Muscle of leg (tissue), 11 donors: ENCODE results near the gene SMG7. TPM values are rescaled to one million over a fixed set of nuclear protein-coding genes. Genes with fewer than 3 reads are reported as not detected.

ENCODE experiments used
- DNase-seq: peaks from one replicate; pipeline ENCODE4 v3.0.0; 2013
- H3K27ac ChIP-seq: one replicate; pipeline ENCODE4 v1.5.1; 2013; ENCODE audit warnings: mild to moderate bottlenecking, low read length, control low read depth
- H3K27me3 ChIP-seq: one replicate; pipeline ENCODE4 v1.6.1; 2013; ENCODE audit warnings: low read length; ENCODE audit not compliant: control insufficient read depth, insufficient read depth
- H3K36me3 ChIP-seq: one replicate; pipeline ENCODE4 v1.6.1; 2013; ENCODE audit warnings: low read length; ENCODE audit not compliant: control insufficient read depth, insufficient read depth
- H3K4me1 ChIP-seq: one replicate; pipeline ENCODE4 v1.6.1; 2013; ENCODE audit warnings: low read length; ENCODE audit not compliant: control insufficient read depth, insufficient read depth
- H3K4me3 ChIP-seq: one replicate; pipeline ENCODE4 v1.5.1; 2013; ENCODE audit warnings: low read length, control low read depth
- H3K9me3 ChIP-seq: replicated peaks from 2 replicates; pipeline ENCODE4 v1.6.1; 2013; ENCODE audit warnings: low read depth, low read length; ENCODE audit not compliant: control insufficient read depth
- WGBS: methylation state at CpG from one replicate; pipeline ENCODE4 v1.1.5; 2013; ENCODE audit warnings: missing lambda C conversion rate; ENCODE audit not compliant: insufficient coverage; 5-methylcytosine and 5-hydroxymethylcytosine counted together
- polyA plus RNA-seq, 8 donors: library from polyadenylated mRNA; unstranded; fragments of 120-200 nt; gene quantifications; one replicate each; pipeline versions ENCODE4 v1.2.1 to v1.2.3, GENCODE V29; 2013; ENCODE audit warnings: inconsistent platforms in 1 of 8, low replicate concordance in 1 of 8; ENCODE audit not compliant: insufficient read length in 8 of 8, insufficient read depth in 1 of 8
- total RNA-seq: library from RNA; stranded (reverse); fragments of 120-200 nt; gene quantifications from one replicate; pipeline ENCODE4 v1.2.4, GENCODE V29; 2013

SMG7 gene
- total and polyA plus RNA-seq, 9 donors: 14.7 to 37.6 (median 31.3) TPM

DNA sequence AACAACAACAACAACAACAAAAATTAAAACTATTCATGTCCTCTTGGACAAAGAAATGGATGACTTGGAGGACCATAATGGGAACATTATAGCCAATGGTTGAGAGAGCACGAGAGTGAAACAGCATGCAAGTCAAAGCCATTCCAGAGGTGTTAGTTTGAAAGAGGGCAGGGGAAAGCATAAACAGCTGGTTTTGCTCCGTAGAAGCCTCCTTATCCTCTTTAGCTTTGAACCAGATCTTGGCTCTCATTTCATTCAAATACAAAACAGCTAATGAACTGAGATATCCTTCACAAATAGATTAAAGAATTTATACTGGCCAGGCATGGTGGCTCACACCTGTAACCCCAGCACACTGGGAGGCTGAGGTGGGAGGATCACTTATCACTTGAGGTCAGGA lies 8.7 kb upstream of the SMG7 start:
- H3K27me3 ChIP-seq: peaks cover 4% of the 10 kb centered on the region
- no peaks in the 10 kb centered on the region for H3K9me3 ChIP-seq
- no peaks in the 10 kb centered on the region for H3K36me3 ChIP-seq
- DNase-seq: no peak
- no peak overlapping the region for H3K27ac ChIP-seq
- H3K4me1 ChIP-seq: no peaks in the 10 kb centered on the region
- WGBS: 14% methylated on average over 1 of the region's 2 CpGs
- H3K4me3 ChIP-seq: no peak overlapping the region

- Histone ChIP-seq H3K4me1 (no peaks in the 10 kb centered on the region), H3K4me3 (no peak overlapping the region), H3K27me3 (peaks cover 4% of the 10 kb centered on the region), H3K9me3 (no peaks in the 10 kb centered on the region), H3K27ac (no peak overlapping the region), H3K36me3 (no peaks in the 10 kb centered on the region)
- no CpG with 5 or more reads among the region's 2 CpGs for WGBS
- DNase-seq: no peak
Measured at GRCh38 chr1:183466781-183467180, 5.5 kb upstream of the SMG7 start.

DNA sequence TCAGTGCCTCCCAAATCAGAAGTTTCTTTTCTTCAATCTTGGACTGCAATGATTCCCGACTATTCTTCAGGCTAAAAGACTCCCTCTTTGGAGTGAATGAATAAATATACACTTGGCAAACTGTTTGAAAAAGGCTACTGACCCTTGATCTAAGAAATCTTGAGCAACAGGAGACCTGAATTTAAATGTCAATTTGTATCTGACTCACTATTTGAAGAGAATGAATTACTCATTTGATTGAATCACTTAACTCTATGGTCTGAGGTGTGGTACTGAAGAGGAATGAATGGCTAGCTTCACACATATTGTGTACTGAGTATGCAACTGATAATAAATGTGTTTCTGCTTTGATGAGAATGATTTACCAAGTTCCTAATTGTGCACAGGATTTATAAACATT lies 4.6 kb upstream of the SMG7 start:
- DNase-seq: no peak
- Histone ChIP-seq H3K36me3 (no peaks in the 10 kb centered on the region), H3K27me3 (peaks cover 4% of the 10 kb centered on the region), H3K4me1 (no peaks in the 10 kb centered on the region), H3K4me3 (no peak overlapping the region), H3K9me3 (no peaks in the 10 kb centered on the region), H3K27ac (no peak overlapping the region)
- WGBS: no CpG with 5 or more reads among the region's 1 CpG

GRCh38 chr1:183470147-183470960 lies 1.9 kb upstream of the SMG7 start:
- DNase-seq: peak; percentile 87
- Histone ChIP-seq H3K4me3 (peak overlapping the region; percentile 93), H3K4me1 (peaks cover 5% of the 10 kb centered on the region), H3K9me3 (no peaks in the 10 kb centered on the region), H3K27me3 (peaks cover 2% of the 10 kb centered on the region), H3K27ac (peak overlapping the region; percentile 100), H3K36me3 (no peaks in the 10 kb centered on the region)
- 0% methylated on average over 15 of the region's 26 CpGs for WGBS

- Histone ChIP-seq H3K9me3 (no peaks in the 10 kb centered on the region), H3K4me1 (peaks cover 5% of the 10 kb centered on the region), H3K36me3 (no peaks in the 10 kb centered on the region), H3K27me3 (no peaks in the 10 kb centered on the region), H3K27ac (peak overlapping the region; percentile 100), H3K4me3 (peak overlapping the region; percentile 93)
- peak; percentile 90 for DNase-seq
- 0% methylated on average over 30 of the region's 47 CpGs for WGBS
Measured at GRCh38 chr1:183470961-183471742, 1.1 kb upstream of the SMG7 start.

- DNase-seq: peak; percentile 100
- peak overlapping the region; percentile 93 for H3K4me3 ChIP-seq
- no peaks in the 10 kb centered on the region for H3K27me3 ChIP-seq
- under 1% methylated on average over 24 of the region's 42 CpGs for WGBS
- H3K27ac ChIP-seq: peak overlapping the region; percentile 100
- peaks cover 5% of the 10 kb centered on the region for H3K4me1 ChIP-seq
- H3K9me3 ChIP-seq: no peaks in the 10 kb centered on the region
- no peaks in the 10 kb centered on the region for H3K36me3 ChIP-seq
Measured at GRCh38 chr1:183471743-183472487, 384 bp upstream of the SMG7 start.

GRCh38 chr1:183473217-183473536 lies 878 bp downstream of the SMG7 start:
- Histone ChIP-seq H3K4me1 (peaks cover 5% of the 10 kb centered on the region), H3K36me3 (no peaks in the 10 kb centered on the region), H3K9me3 (no peaks in the 10 kb centered on the region), H3K27me3 (no peaks in the 10 kb centered on the region), H3K27ac (peak overlapping the region; percentile 91), H3K4me3 (peak overlapping the region; percentile 93)
- WGBS: 22% methylated on average over 9 of the region's 9 CpGs
- DNase-seq: no peak

- Histone ChIP-seq H3K4me1 (peaks cover 5% of the 10 kb centered on the region), H3K4me3 (no peak overlapping the region), H3K27ac (no peak overlapping the region), H3K36me3 (no peaks in the 10 kb centered on the region), H3K27me3 (no peaks in the 10 kb centered on the region), H3K9me3 (no peaks in the 10 kb centered on the region)
- DNase-seq: no peak
- 68% methylated on average over 3 of the region's 3 CpGs for WGBS
Measured at GRCh38 chr1:183476081-183476480, 3.8 kb downstream of the SMG7 start.

DNA sequence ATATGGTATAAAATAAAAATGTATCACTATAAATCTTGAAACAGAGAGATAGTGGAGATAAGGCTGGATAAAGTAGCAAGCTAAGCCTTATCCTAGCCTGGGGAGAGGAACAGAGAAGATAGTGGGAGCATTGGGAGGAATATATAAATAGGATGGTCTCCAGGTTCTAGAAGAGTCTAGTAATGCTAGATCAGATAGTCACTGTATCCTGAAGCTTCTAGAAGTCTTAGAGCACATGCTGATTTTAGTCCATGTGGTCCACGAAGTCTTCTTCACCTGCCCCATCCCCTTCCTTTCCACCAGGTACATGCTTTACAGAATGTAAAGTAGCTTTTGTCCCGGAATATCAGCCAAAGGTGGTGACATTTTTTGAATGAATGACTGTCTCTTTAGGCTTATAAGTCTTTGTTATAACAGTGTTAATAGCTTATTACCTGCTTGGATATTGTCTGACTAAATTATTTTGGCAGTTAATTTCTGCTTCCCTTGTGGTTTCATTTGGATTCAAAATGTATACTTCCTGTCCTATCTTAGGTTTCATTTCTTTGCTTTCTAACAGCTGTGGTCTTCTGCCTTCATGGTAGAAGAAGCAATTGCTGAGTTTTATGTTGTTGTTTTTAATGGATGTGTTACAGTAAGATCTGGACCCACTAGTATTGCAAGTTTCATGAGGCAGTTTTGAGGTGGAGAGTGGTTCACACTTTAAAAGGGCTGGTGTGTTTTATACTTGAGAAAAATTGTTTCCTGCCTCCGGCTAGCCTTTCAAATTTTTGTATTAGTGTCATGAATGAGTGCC lies 5.9 kb downstream of the SMG7 start:
- WGBS: 100% methylated on average over 1 of the region's 3 CpGs

More for the DNA sequence above, 5.9 kb downstream of the SMG7 start:
- Histone ChIP-seq H3K4me3 (no peak overlapping the region), H3K4me1 (peaks cover 3% of the 10 kb centered on the region), H3K9me3 (no peaks in the 10 kb centered on the region), H3K27me3 (no peaks in the 10 kb centered on the region), H3K36me3 (no peaks in the 10 kb centered on the region), H3K27ac (no peak overlapping the region)
- no peak for DNase-seq
